Loucy (cell line): ENCODE results near the gene PORCN.

Source experiments
- EZH2phosphoT487 ChIP-seq: fragments of 200-600 bp; IDR thresholded peaks from 2 replicates; pipeline ENCODE4 v1.6.1; 2018; ENCODE audit warnings: antibody characterized with exemption, mild to moderate bottlenecking, moderate library complexity, borderline replicate concordance
- TF ChIP-seq, protein P1 (sequence below): fragments of 200-600 bp; sonication (generic); conservative IDR thresholded peaks from 2 replicates; pipeline ENCODE4 v1.5.1; 2014; ENCODE audit warnings: mild to moderate bottlenecking, antibody characterized with exemption, low read length

- TF ChIP-seq, protein P1, sequence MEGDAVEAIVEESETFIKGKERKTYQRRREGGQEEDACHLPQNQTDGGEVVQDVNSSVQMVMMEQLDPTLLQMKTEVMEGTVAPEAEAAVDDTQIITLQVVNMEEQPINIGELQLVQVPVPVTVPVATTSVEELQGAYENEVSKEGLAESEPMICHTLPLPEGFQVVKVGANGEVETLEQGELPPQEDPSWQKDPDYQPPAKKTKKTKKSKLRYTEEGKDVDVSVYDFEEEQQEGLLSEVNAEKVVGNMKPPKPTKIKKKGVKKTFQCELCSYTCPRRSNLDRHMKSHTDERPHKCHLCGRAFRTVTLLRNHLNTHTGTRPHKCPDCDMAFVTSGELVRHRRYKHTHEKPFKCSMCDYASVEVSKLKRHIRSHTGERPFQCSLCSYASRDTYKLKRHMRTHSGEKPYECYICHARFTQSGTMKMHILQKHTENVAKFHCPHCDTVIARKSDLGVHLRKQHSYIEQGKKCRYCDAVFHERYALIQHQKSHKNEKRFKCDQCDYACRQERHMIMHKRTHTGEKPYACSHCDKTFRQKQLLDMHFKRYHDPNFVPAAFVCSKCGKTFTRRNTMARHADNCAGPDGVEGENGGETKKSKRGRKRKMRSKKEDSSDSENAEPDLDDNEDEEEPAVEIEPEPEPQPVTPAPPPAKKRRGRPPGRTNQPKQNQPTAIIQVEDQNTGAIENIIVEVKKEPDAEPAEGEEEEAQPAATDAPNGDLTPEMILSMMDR: no peak
- TF ChIP-seq EZH2phosphoT487: no peak
Observed at GRCh38 chrX:48468247-48468671, 40.5 kb upstream of the PORCN start.
